Ectodermal cell (in vitro differentiated cells): ENCODE measurements around the gene C13orf46. TPM values are rescaled to one million over a fixed set of nuclear protein-coding genes. Genes with fewer than 3 reads are reported as not detected.
"Not testable (repeated sequence)": the region's sequence is repeated elsewhere in the genome, so short reads cannot be mapped to it uniquely, and the experiment has no call there.

Experiments used
- H3K27ac ChIP-seq: 2 replicates; pipeline ENCODE4 v1.7.0; 2013; ENCODE audit warnings: mild to moderate bottlenecking, low read depth, low read length; ENCODE audit not compliant: insufficient read depth, poor library complexity, severe bottlenecking
- H3K27me3 ChIP-seq: 2 replicates; pipeline ENCODE4 v1.7.0; 2013; ENCODE audit warnings: mild to moderate bottlenecking, low read length; ENCODE audit not compliant: insufficient read depth, control insufficient read depth, poor library complexity, severe bottlenecking
- H3K36me3 ChIP-seq: one replicate; pipeline ENCODE4 v1.7.0; 2013; ENCODE audit warnings: low read length; ENCODE audit not compliant: control insufficient read depth, insufficient read depth
- H3K4me1 ChIP-seq: one replicate; pipeline ENCODE4 v1.7.0; 2013; ENCODE audit warnings: low read length; ENCODE audit not compliant: control insufficient read depth, insufficient read depth
- H3K4me3 ChIP-seq: 2 replicates; pipeline ENCODE4 v1.7.0; 2013; ENCODE audit warnings: low read depth, low read length, control low read depth; ENCODE audit not compliant: insufficient read depth
- H3K9me3 ChIP-seq: 2 replicates; pipeline ENCODE4 v1.7.0; 2013; ENCODE audit warnings: mild to moderate bottlenecking, low read length, moderate library complexity; ENCODE audit not compliant: control insufficient read depth
- WGBS, 2 experiments: methylation state at CpG; one replicate each; pipeline ENCODE4 v1.1.7; 2013; ENCODE audit warnings: missing lambda C conversion rate in 2 of 2; 5-methylcytosine and 5-hydroxymethylcytosine counted together
- polyA plus RNA-seq, 4 experiments: library from polyadenylated mRNA; stranded (reverse); fragments of 50-300 nt; gene quantifications; one replicate each; pipeline ENCODE4 v1.2.3, GENCODE V29; 2013

The C13orf46 gene
- 0.09 TPM for polyA plus RNA-seq (2013, experiment 1 of 4)
- polyA plus RNA-seq (2013, experiment 2 of 4) = 0.11 TPM
- not detected for polyA plus RNA-seq (2013, experiment 3 of 4)
- not detected for polyA plus RNA-seq (2013, experiment 4 of 4)

- no peak within 1 kb of the TSS for H3K27ac ChIP-seq
- peaks cover 3% of the 10 kb centered on the region for H3K4me1 ChIP-seq
- no peaks in the 10 kb centered on the region for H3K9me3 ChIP-seq
- no peak within 1 kb of the TSS for H3K4me3 ChIP-seq
- H3K36me3 ChIP-seq = peaks cover 4% of the 10 kb centered on the region
- no peaks in the 10 kb centered on the region for H3K27me3 ChIP-seq
- WGBS, 2 experiments = 94% methylated on average over 44 of the region's 44 CpGs
Measured at GRCh38 chr13:113973218-113974164, at the start of gene C13orf46. Gene C13orf46, minus strand, starts transcription at chr13:113974076. Its CDS starts 79 bp downstream, at chr13:113973997.

- Histone ChIP-seq H3K27me3 (no peaks in the 10 kb centered on the region), H3K27ac (no peak overlapping the region), H3K36me3 (no peaks in the 10 kb centered on the region), H3K4me3 (no peak overlapping the region), H3K4me1 (peaks cover 8% of the 10 kb centered on the region), H3K9me3 (no peaks in the 10 kb centered on the region)
- 95 to 97% methylated on average over 12 of the region's 12 CpGs for WGBS, 2 experiments
Measured at GRCh38 chr13:114022876-114023275, 49.0 kb upstream of the C13orf46 start.

GRCh38 chr13:114022309-114022669 lies 48.4 kb upstream of the C13orf46 start:
- no peak overlapping the region for H3K27ac ChIP-seq
- H3K4me1 ChIP-seq = peaks cover 8% of the 10 kb centered on the region
- H3K27me3 ChIP-seq = no peaks in the 10 kb centered on the region
- H3K4me3 ChIP-seq = no peak overlapping the region
- H3K36me3 ChIP-seq = no peaks in the 10 kb centered on the region
- 94 to 95% methylated on average over 9 of the region's 9 CpGs for WGBS, 2 experiments
- no peaks in the 10 kb centered on the region for H3K9me3 ChIP-seq

- H3K9me3 ChIP-seq = no peaks in the 10 kb centered on the region
- no peaks in the 10 kb centered on the region for H3K27me3 ChIP-seq
- no peak overlapping the region for H3K27ac ChIP-seq
- H3K4me1 ChIP-seq = peaks cover 8% of the 10 kb centered on the region
- H3K4me3 ChIP-seq = no peak overlapping the region
- no peaks in the 10 kb centered on the region for H3K36me3 ChIP-seq
- 92% methylated on average over 25 of the region's 25 CpGs for whole genome bisulfite sequencing, 2 experiments
Measured at GRCh38 chr13:114021464-114022308, 47.8 kb upstream of the C13orf46 start.

GRCh38 chr13:114020750-114021463 lies 47.0 kb upstream of the C13orf46 start:
- no peaks in the 10 kb centered on the region for H3K36me3 ChIP-seq
- H3K27ac ChIP-seq = no peak overlapping the region
- H3K27me3 ChIP-seq = no peaks in the 10 kb centered on the region
- 94% methylated on average over 32 of the region's 32 CpGs for WGBS, 2 experiments
- H3K4me1 ChIP-seq = peaks cover under 1% of the 10 kb centered on the region
- H3K9me3 ChIP-seq = no peaks in the 10 kb centered on the region
- no peak overlapping the region for H3K4me3 ChIP-seq

- H3K27ac ChIP-seq, H3K4me1 ChIP-seq, H3K9me3 ChIP-seq, H3K27me3 ChIP-seq, H3K4me3 ChIP-seq, H3K36me3 ChIP-seq: not testable (repeated sequence)
- WGBS, 2 experiments = 91 to 96% methylated on average over 13 to 14 of the region's 14 CpGs
Measured at GRCh38 chr13:114020134-114020533, 46.3 kb upstream of the C13orf46 start.

GRCh38 chr13:114019367-114019766 lies 45.5 kb upstream of the C13orf46 start:
- Histone ChIP-seq H3K4me3 (no peak overlapping the region), H3K27me3 (no peaks in the 10 kb centered on the region), H3K27ac (no peak overlapping the region), H3K9me3 (no peaks in the 10 kb centered on the region), H3K36me3 (no peaks in the 10 kb centered on the region), H3K4me1 (no peaks in the 10 kb centered on the region)
- WGBS, 2 experiments = 91 to 95% methylated on average over 13 of the region's 13 CpGs

- H3K27ac ChIP-seq = no peak overlapping the region
- no peaks in the 10 kb centered on the region for H3K36me3 ChIP-seq
- 94 to 95% methylated on average over 20 of the region's 20 CpGs for WGBS, 2 experiments
- H3K9me3 ChIP-seq = no peaks in the 10 kb centered on the region
- no peaks in the 10 kb centered on the region for H3K27me3 ChIP-seq
- H3K4me1 ChIP-seq = no peaks in the 10 kb centered on the region
- no peak overlapping the region for H3K4me3 ChIP-seq
Measured at GRCh38 chr13:114018461-114019055, 44.7 kb upstream of the C13orf46 start.

- H3K36me3 ChIP-seq = no peaks in the 10 kb centered on the region
- 95% methylated on average over 23 of the region's 23 CpGs for WGBS, 2 experiments
Measured at GRCh38 chr13:114017966-114018365, 44.1 kb upstream of the C13orf46 start.

More at GRCh38 chr13:114017966-114018365, 44.1 kb upstream of the C13orf46 start:
- no peaks in the 10 kb centered on the region for H3K4me1 ChIP-seq
- no peaks in the 10 kb centered on the region for H3K27me3 ChIP-seq
- H3K27ac ChIP-seq = no peak overlapping the region
- H3K9me3 ChIP-seq = no peaks in the 10 kb centered on the region
- no peak overlapping the region for H3K4me3 ChIP-seq
